Activated B cell treated with CpG ODN at 0.5 μM for 24 hours (primary cell): ENCODE measurements around the gene PBX1. TPM values are rescaled to one million over a fixed set of nuclear protein-coding genes. Genes with fewer than 3 reads are reported as not detected.

ENCODE experiments used
- ATAC-seq: fragments of 200-7000 bp; cut with Tn5 transposase; one replicate; pipeline ENCODE4 v1.10.0; 2021; ENCODE audit warnings: low read depth, mild to moderate bottlenecking, moderate library complexity
- CTCF ChIA-PET: fragments of 350-600 bp; sonication (Branson Sonifier 250); formaldehyde crosslinking; loops from one replicate; lab custom pipeline; 2021; ENCODE audit warnings: antibody characterized with exemption; lab: Charles Lee
- POLR2A ChIA-PET: fragments of 350-600 bp; sonication (Branson Sonifier 250); formaldehyde crosslinking; loops from one replicate; lab custom pipeline; 2021; ENCODE audit warnings: antibody characterized with exemption; lab: Charles Lee
- DNase-seq: peaks from one replicate; pipeline ENCODE4 v3.0.0; 2022
- H3K27ac Mint-ChIP-seq: one replicate; pipeline ENCODE4 v1.8.0; 2020; ENCODE audit warnings: mixed read lengths
- H3K27me3 Mint-ChIP-seq: one replicate; pipeline ENCODE4 v1.8.0; 2021; ENCODE audit warnings: mixed read lengths
- H3K36me3 Mint-ChIP-seq: one replicate; pipeline ENCODE4 v1.8.0; 2021; ENCODE audit warnings: low read depth, mixed read lengths
- H3K4me1 Mint-ChIP-seq: one replicate; pipeline ENCODE4 v1.8.0; 2021; ENCODE audit warnings: mixed read lengths
- H3K4me3 Mint-ChIP-seq: one replicate; pipeline ENCODE4 v1.8.0; 2020; ENCODE audit warnings: mild to moderate bottlenecking, mixed read lengths
- H3K9me3 Mint-ChIP-seq: one replicate; pipeline ENCODE4 v1.8.0; 2020; ENCODE audit warnings: mixed read lengths
- intact Hi-C: fragments of 100-400 bp; cut with micrococcal nuclease; formaldehyde crosslinking; loops from one replicate; pipeline ENCODE4 v1.15.1; 2024
- total RNA-seq: library from RNA; stranded (reverse); gene quantifications from 2 replicates; pipeline ENCODE4 v1.2.3, GENCODE V29; 2022
- TF ChIP-seq, protein P1 (sequence below): fragments of 200-600 bp; IDR thresholded peaks from one replicate; pipeline ENCODE4 v1.8.0; 2022; ENCODE audit warnings: antibody characterized with exemption, mild to moderate bottlenecking

Gene PBX1
- total RNA-seq, 1 donor from 2014 or later = not detected

DNA sequence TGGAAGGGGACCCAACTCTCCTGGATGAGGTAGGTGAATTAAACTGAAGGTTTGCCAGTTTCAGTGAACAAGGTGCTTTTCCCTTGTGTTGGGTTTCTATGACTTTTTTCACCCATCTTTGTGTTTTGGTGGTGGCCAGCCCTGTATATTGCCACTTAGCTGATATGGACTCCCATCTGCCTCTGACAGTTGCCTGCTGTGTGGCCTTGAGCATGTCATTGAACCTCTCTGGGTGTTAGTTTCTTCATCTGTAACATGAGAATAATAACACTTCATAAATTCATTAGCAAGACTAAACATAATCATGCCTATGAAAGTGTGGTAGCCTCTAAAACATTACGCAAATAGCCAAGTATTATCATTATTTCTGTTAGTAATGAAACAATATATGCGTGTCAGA is 141.7 kb downstream of the PBX1 start:
- Mint-ChIP-seq H3K27me3 (peaks cover 2% of the 10 kb centered on the region), H3K27ac (no peak overlapping the region), H3K4me1 (no peaks in the 10 kb centered on the region), H3K4me3 (no peak overlapping the region), H3K9me3 (no peaks in the 10 kb centered on the region), H3K36me3 (no peaks in the 10 kb centered on the region)
- TF ChIP-seq, protein P1, sequence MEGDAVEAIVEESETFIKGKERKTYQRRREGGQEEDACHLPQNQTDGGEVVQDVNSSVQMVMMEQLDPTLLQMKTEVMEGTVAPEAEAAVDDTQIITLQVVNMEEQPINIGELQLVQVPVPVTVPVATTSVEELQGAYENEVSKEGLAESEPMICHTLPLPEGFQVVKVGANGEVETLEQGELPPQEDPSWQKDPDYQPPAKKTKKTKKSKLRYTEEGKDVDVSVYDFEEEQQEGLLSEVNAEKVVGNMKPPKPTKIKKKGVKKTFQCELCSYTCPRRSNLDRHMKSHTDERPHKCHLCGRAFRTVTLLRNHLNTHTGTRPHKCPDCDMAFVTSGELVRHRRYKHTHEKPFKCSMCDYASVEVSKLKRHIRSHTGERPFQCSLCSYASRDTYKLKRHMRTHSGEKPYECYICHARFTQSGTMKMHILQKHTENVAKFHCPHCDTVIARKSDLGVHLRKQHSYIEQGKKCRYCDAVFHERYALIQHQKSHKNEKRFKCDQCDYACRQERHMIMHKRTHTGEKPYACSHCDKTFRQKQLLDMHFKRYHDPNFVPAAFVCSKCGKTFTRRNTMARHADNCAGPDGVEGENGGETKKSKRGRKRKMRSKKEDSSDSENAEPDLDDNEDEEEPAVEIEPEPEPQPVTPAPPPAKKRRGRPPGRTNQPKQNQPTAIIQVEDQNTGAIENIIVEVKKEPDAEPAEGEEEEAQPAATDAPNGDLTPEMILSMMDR = no peak
- ChIA-PET POLR2A (no interaction called here), CTCF (no interaction called here)
- ATAC-seq (no peak), DNase-seq (no peak)
- intact Hi-C loops = no loop called here

DNA sequence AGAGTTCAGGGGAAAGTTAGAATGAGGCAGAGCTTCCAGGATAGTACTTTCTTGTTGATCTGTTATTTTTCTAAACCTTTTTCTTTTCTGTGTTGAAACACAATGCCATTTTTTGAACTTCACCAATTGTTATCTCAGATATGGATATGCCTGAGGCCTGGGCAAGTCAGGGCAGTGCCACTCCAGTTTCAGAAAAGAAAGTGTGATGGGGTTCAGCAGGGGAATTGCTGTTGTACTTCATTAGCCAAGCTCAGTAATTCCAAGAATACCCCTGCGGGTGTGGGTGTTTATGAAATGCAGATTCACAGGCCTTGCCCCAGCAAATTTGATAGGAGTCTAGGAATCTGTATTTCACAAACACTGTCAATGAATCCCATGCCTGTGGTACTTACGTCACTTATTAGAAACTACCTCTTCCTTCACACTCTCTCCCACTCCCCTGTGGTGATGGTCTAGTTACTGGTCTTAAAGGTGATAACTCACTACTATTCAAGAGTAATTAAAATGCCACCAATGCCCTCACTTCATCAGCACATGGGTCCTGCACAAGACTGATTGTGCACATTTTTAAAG is 142.3 kb downstream of the PBX1 start:
- Mint-ChIP-seq H3K36me3 (no peaks in the 10 kb centered on the region), H3K27ac (no peak overlapping the region), H3K4me3 (no peak overlapping the region), H3K4me1 (no peaks in the 10 kb centered on the region), H3K27me3 (peaks cover 2% of the 10 kb centered on the region), H3K9me3 (no peaks in the 10 kb centered on the region)
- ATAC-seq = no peak
- ChIA-PET POLR2A (no interaction called here), CTCF (no interaction called here)
- TF ChIP-seq, protein P1 = no peak
- intact Hi-C loops = no loop called here
- no peak for DNase-seq

DNA sequence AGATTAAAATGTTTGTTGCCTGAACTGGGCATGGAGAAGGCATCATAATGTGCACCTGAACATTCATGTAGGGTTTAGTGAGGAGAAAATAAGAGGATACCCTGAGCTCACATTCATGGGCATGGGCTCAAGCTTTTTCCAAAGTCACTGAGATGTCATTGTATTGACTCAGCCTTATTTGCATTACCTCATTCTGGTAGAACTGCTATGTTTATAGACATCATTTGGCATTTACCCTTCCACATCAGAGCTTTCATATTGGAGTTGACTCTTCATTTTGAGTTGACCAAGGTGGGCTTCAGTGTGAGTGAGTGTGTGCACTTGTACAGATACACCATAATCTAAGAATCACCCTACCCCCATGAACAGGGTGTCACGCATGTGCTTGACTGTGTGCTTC is 143.2 kb downstream of the PBX1 start:
- Mint-ChIP-seq H3K9me3 (no peaks in the 10 kb centered on the region), H3K27ac (no peak overlapping the region), H3K4me3 (no peak overlapping the region), H3K27me3 (peaks cover 1% of the 10 kb centered on the region), H3K36me3 (no peaks in the 10 kb centered on the region), H3K4me1 (no peaks in the 10 kb centered on the region)
- ChIA-PET POLR2A (no interaction called here), CTCF (no interaction called here)
- DNase-seq = no peak
- TF ChIP-seq, protein P1 = no peak
- ATAC-seq = no peak
- intact Hi-C loops = no loop called here

DNA sequence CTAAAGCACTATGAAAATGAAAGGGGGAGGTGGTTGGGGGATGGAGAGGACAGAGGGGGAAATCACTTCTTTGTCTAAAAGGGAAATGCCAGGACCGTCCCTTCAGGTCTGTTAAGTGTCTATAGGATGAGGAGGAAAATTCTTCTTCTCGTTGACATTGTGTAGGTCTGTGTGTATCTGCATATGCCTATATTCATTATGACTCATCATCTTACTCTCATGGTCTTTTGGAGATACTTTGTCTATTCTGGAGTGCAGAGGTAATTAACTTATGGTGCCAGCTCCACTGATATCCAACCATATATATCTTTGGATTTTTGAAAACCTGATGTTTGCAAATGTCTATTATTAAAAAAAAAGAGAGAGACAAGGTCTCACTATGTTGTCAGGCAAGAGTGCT is 143.7 kb downstream of the PBX1 start:
- no peaks in the 10 kb centered on the region for H3K36me3 Mint-ChIP-seq

DNA sequence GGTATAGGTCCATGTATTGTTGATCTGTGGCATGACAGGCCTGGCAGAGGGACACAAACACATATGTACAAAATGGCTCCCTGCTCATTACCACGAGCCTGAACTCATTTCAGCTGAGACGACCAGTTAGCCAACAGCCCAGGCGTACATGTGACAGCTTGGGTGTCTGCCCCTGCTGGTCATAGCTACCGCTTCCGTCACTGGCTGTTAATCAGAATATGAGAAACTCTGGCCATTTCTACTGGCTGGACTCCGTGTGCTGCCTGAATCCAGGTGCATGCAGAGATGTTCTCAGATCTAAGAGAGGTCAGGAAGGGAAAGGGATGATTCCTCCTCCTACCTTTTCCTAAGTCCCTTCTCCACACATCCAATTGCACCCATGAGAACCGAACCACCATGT is 144.5 kb downstream of the PBX1 start:
- no peaks in the 10 kb centered on the region for H3K36me3 Mint-ChIP-seq
- intact Hi-C loops = no loop called here
- CTCF ChIA-PET = no interaction called here
- ATAC-seq (no peak), DNase-seq (no peak)
- no peaks in the 10 kb centered on the region for H3K9me3 Mint-ChIP-seq
- TF ChIP-seq, protein P1 = no peak
- H3K27ac Mint-ChIP-seq = no peak overlapping the region
- POLR2A ChIA-PET = no interaction called here
- no peak overlapping the region for H3K4me3 Mint-ChIP-seq
- peaks cover 4% of the 10 kb centered on the region for H3K27me3 Mint-ChIP-seq
- no peaks in the 10 kb centered on the region for H3K4me1 Mint-ChIP-seq

More for the DNA sequence above, 143.7 kb downstream of the PBX1 start:
- POLR2A ChIA-PET = no interaction called here
- TF ChIP-seq, protein P1 = no peak
- no peaks in the 10 kb centered on the region for H3K9me3 Mint-ChIP-seq
- CTCF ChIA-PET = no interaction called here
- no peaks in the 10 kb centered on the region for H3K4me1 Mint-ChIP-seq
- H3K4me3 Mint-ChIP-seq = no peak overlapping the region
- ATAC-seq (no peak), DNase-seq (no peak)
- intact Hi-C loops = no loop called here
- no peak overlapping the region for H3K27ac Mint-ChIP-seq
- H3K27me3 Mint-ChIP-seq = peaks cover 4% of the 10 kb centered on the region
